ENCODE data around the gene CDH18. TPM values are rescaled to one million over a fixed set of nuclear protein-coding genes. Genes with fewer than 3 reads are reported as not detected.

CDH18 gene, protein sequence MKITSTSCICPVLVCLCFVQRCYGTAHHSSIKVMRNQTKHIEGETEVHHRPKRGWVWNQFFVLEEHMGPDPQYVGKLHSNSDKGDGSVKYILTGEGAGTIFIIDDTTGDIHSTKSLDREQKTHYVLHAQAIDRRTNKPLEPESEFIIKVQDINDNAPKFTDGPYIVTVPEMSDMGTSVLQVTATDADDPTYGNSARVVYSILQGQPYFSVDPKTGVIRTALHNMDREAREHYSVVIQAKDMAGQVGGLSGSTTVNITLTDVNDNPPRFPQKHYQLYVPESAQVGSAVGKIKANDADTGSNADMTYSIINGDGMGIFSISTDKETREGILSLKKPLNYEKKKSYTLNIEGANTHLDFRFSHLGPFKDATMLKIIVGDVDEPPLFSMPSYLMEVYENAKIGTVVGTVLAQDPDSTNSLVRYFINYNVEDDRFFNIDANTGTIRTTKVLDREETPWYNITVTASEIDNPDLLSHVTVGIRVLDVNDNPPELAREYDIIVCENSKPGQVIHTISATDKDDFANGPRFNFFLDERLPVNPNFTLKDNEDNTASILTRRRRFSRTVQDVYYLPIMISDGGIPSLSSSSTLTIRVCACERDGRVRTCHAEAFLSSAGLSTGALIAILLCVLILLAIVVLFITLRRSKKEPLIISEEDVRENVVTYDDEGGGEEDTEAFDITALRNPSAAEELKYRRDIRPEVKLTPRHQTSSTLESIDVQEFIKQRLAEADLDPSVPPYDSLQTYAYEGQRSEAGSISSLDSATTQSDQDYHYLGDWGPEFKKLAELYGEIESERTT
- not detected in 5 replicates for total RNA-seq (2022; extraction: Qiagen RNA extraction; ENCODE audit: low read depth)

GRCh38 chr5:19987612-19988361 is at the start of gene CDH18:
TSS of gene CDH18 (minus strand) at chr5:19988200. CDS start at chr5:19838986, 149,214 bp downstream.

